AG04449 (cell line): ENCODE measurements around the gene IFNLR1.
A peak's percentile ranks its signal among the peaks of the same experiment; 100 is the strongest.

Experiments used
- CTCF ChIA-PET: fragments of 350-600 bp; formaldehyde crosslinking; extraction: SDS; loops from one replicate; lab custom pipeline; 2021; ENCODE audit warnings: antibody characterized with exemption; lab: Yijun Ruan, JAX
- POLR2A ChIA-PET: fragments of 400-600, 350-600 bp; formaldehyde crosslinking; extraction: SDS; loops from one replicate; lab custom pipeline; 2020; ENCODE audit warnings: antibody characterized with exemption, inconsistent platforms; lab: Yijun Ruan, JAX
- DNase-seq: peaks from one replicate; pipeline ENCODE4 v3.0.0-alpha.2; 2010; ENCODE audit warnings: low read depth, low spot score
- H3K4me3 ChIP-seq: 2 replicates; pipeline ENCODE4 v1.5.1; 2011; ENCODE audit warnings: low read depth, mild to moderate bottlenecking, control low read depth, low read length
- CTCF ChIP-seq: IDR thresholded peaks from one replicate; pipeline ENCODE4 v1.5.1; 2011; ENCODE audit warnings: mild to moderate bottlenecking, moderate library complexity, low read length, control low read depth, inconsistent platforms; ENCODE audit not compliant: insufficient read depth; ENCODE audit errors: missing control alignments

IFNLR1 gene

GRCh38 chr1:24202987-24203386, 15.9 kb upstream of the IFNLR1 start:
- no peak overlapping the region for H3K4me3 ChIP-seq
- DNase-seq: no peak
- ChIA-PET CTCF (interaction anchor here (0.9 to 9.0 kb wide), 16 partner anchors 11 to 433 kb away, joined by 3 to 847 read pairs (median 16); partner anchors contain the start of genes IFNLR1, NIPAL3 and STPG1), POLR2A (no interaction called here)
- TF ChIP-seq CTCF: no peak

- no peak for TF ChIP-seq CTCF
- POLR2A ChIA-PET: interaction anchor here (1.4 kb wide), 1 partner anchor 189 kb away, joined by 4 read pairs; no protein-coding TSS in a partner anchor
- H3K4me3 ChIP-seq: no peak overlapping the region
- CTCF ChIA-PET: interaction anchor here (0.6 to 7.6 kb wide), 52 partner anchors 7 to 434 kb away, joined by 3 to 847 read pairs (median 6); partner anchors contain the start of genes GRHL3, IFNLR1, NIPAL3 and STPG1
- DNase-seq: no peak
These were observed 15.5 kb upstream of the IFNLR1 start for GRCh38 chr1:24202556-24202955.

- CTCF ChIA-PET: interaction anchor here (0.6 to 7.6 kb wide), 62 partner anchors 8 to 434 kb away, joined by 3 to 847 read pairs (median 5); partner anchors contain the start of genes GRHL3, IFNLR1, NIPAL3 and STPG1
These were observed 14.9 kb upstream of the IFNLR1 start for GRCh38 chr1:24201941-24202440.

GRCh38 chr1:24199291-24199900, 12.3 kb upstream of the IFNLR1 start:
- no peak overlapping the region for H3K4me3 ChIP-seq
- POLR2A ChIA-PET: interaction anchor here (1.0 kb wide), 1 partner anchor 195 kb away, joined by 3 read pairs; no protein-coding TSS in a partner anchor
- no peak for DNase-seq
- TF ChIP-seq CTCF: peak; percentile 75
- CTCF ChIA-PET: interaction anchor here (0.7 to 7.6 kb wide), 63 partner anchors 10 to 458 kb away, joined by 3 to 847 read pairs (median 4); partner anchors contain the start of genes IFNLR1, NIPAL3, RCAN3 and STPG1

More at GRCh38 chr1:24201941-24202440, 14.9 kb upstream of the IFNLR1 start:
- POLR2A ChIA-PET: interaction anchor here (1.4 kb wide), 1 partner anchor 189 kb away, joined by 4 read pairs; no protein-coding TSS in a partner anchor
- H3K4me3 ChIP-seq: no peak overlapping the region
- peak; percentile 53 for DNase-seq
- peak; percentile 84 for TF ChIP-seq CTCF

- ChIA-PET POLR2A (interaction anchor here (1.0 kb wide), 1 partner anchor 195 kb away, joined by 3 read pairs; no protein-coding TSS in a partner anchor), CTCF (interaction anchor here (0.7 to 7.6 kb wide), 56 partner anchors 10 to 843 kb away, joined by 3 to 847 read pairs (median 4); partner anchors contain the start of genes IFNLR1, NIPAL3, RCAN3 and STPG1)
- no peak overlapping the region for H3K4me3 ChIP-seq
- TF ChIP-seq CTCF: no peak
- DNase-seq: no peak
These were observed 11.7 kb upstream of the IFNLR1 start for GRCh38 chr1:24198766-24199165.

GRCh38 chr1:24195874-24196273, 8.8 kb upstream of the IFNLR1 start:
- no peak for TF ChIP-seq CTCF
- ChIA-PET CTCF (interaction anchor here (7.4 to 7.6 kb wide), 3 partner anchors 191 to 440 kb away, joined by 166 to 847 read pairs (median 243); no protein-coding TSS in a partner anchor), POLR2A (no interaction called here)
- no peak for DNase-seq
- no peak overlapping the region for H3K4me3 ChIP-seq
